OCI-LY1 (cell line): ENCODE measurements around the gene MRPS18C.

Source experiments
- CTCF ChIP-seq: fragments of 200-600 bp; sonication (generic), shearing (Covaris generic); IDR thresholded peaks from 2 replicates; pipeline ENCODE4 v1.5.1; 2017; ENCODE audit warnings: mild to moderate bottlenecking, antibody characterized with exemption, low read length, moderate library complexity, mixed read lengths
- EZH2 ChIP-seq: fragments of 200-600 bp; sonication (generic), shearing (Covaris generic); IDR thresholded peaks from 2 replicates; pipeline ENCODE4 v1.8.0; 2017; ENCODE audit warnings: borderline replicate concordance, mixed run types, mild to moderate bottlenecking, antibody characterized with exemption, low read length, moderate library complexity, mixed read lengths

GRCh38 chr4:83413676-83414075 is 42.2 kb upstream of the MRPS18C start:
- TF ChIP-seq EZH2 (no peak), CTCF (no peak)
